CD14-positive monocyte (primary cell): ENCODE data around the gene NOP58. TPM values are rescaled to one million over a fixed set of nuclear protein-coding genes. Genes with fewer than 3 reads are reported as not detected.

ENCODE experiments used
- DNase-seq, 3 donors: peaks; one replicate each; pipeline ENCODE4 v3.0.0-alpha.2; 2011 to 2022
- H2AFZ ChIP-seq: 2 replicates; pipeline ENCODE4 v1.6.0; 2012; ENCODE audit warnings: mild to moderate bottlenecking, low read depth, low read length, inconsistent platforms; ENCODE audit not compliant: insufficient read depth, poor library complexity, severe bottlenecking
- H3K27ac ChIP-seq, 2 donors: 1 replicate in 1 of 2; 2 replicates in 1 of 2; pipeline ENCODE4 v1.5.1; 2012 to 2013; ENCODE audit warnings: low read length in 2 of 2, control low read depth in 1 of 2, inconsistent platforms in 1 of 2, low read depth in 1 of 2, mild to moderate bottlenecking in 1 of 2
- H3K27me3 ChIP-seq, 2 donors: one replicate each; pipeline versions ENCODE4 v1.6.0 to v1.6.1; 2011 to 2013; ENCODE audit warnings: low read length in 2 of 2; ENCODE audit not compliant: control insufficient read depth in 2 of 2, insufficient read depth in 2 of 2
- H3K36me3 ChIP-seq, 2 donors: replicated peaks in 1 of 2; 1 replicate in 1 of 2; 2 replicates in 1 of 2; pipeline versions ENCODE4 v1.5.1 to v1.6.1; 2012 to 2013; ENCODE audit warnings: low read length in 2 of 2, control low read depth in 1 of 2, inconsistent platforms in 1 of 2, mild to moderate bottlenecking in 1 of 2; ENCODE audit not compliant: insufficient read depth in 2 of 2, control insufficient read depth in 1 of 2
- H3K4me1 ChIP-seq, 2 donors: 1 replicate in 1 of 2; 2 replicates in 1 of 2; pipeline versions ENCODE4 v1.5.1 to v1.6.1; 2012 to 2013; ENCODE audit warnings: low read length in 2 of 2, control low read depth in 1 of 2, inconsistent platforms in 1 of 2, mild to moderate bottlenecking in 1 of 2, moderate library complexity in 1 of 2; ENCODE audit not compliant: insufficient read depth in 2 of 2, control insufficient read depth in 1 of 2
- H3K4me2 ChIP-seq: replicated peaks from 2 replicates; pipeline ENCODE3; 2012; ENCODE audit warnings: low read length, moderate library complexity, mild to moderate bottlenecking; ENCODE audit not compliant: poor library complexity, severe bottlenecking; ENCODE audit errors: extremely low read depth
- H3K4me3 ChIP-seq, 3 experiments: fragments of 200-600 bp in 1 of 3; sonication (generic) in 1 of 3; replicated peaks in 1 of 3; 1 replicate in 2 of 3; 2 replicates in 1 of 3; pipeline ENCODE4 v1.5.1; 2011 to 2013; ENCODE audit warnings: low read length in 3 of 3, mild to moderate bottlenecking in 3 of 3, control low read depth in 2 of 3, low read depth in 2 of 3, inconsistent platforms in 1 of 3, moderate library complexity in 1 of 3
- H3K79me2 ChIP-seq: 2 replicates; pipeline ENCODE4 v1.6.0; 2012; ENCODE audit warnings: mild to moderate bottlenecking, control low read depth, inconsistent platforms, low read length, moderate library complexity; ENCODE audit not compliant: insufficient read depth
- H3K9ac ChIP-seq: 2 replicates; pipeline ENCODE4 v1.6.0; 2017; ENCODE audit warnings: low read length, mild to moderate bottlenecking; ENCODE audit not compliant: insufficient read depth, poor library complexity, severe bottlenecking
- H3K9me3 ChIP-seq, 2 donors: replicated peaks in 1 of 2; 1 replicate in 1 of 2; 2 replicates in 1 of 2; pipeline versions ENCODE4 v1.5.1 to v1.6.1; 2012 to 2013; ENCODE audit warnings: low read length in 2 of 2, control low read depth in 1 of 2; ENCODE audit not compliant: control insufficient read depth in 1 of 2, insufficient read depth in 1 of 2
- H4K20me1 ChIP-seq: 2 replicates; pipeline ENCODE4 v1.6.0; 2012; ENCODE audit warnings: mild to moderate bottlenecking, low read length, control low read depth, moderate library complexity; ENCODE audit not compliant: insufficient read depth
- H3K27ac Mint-ChIP-seq, 7 donors: one replicate each; pipeline ENCODE4 v1.8.0; 2020; ENCODE audit warnings: mild to moderate bottlenecking in 7 of 7, mixed read lengths in 7 of 7, moderate library complexity in 6 of 7, inconsistent platforms in 2 of 7
- H3K27me3 Mint-ChIP-seq, 3 donors: one replicate each; pipeline ENCODE4 v1.8.0; 2021 to 2022; ENCODE audit warnings: low read depth in 3 of 3, mild to moderate bottlenecking in 3 of 3, mixed read lengths in 3 of 3, moderate library complexity in 3 of 3, inconsistent platforms in 1 of 3
- H3K36me3 Mint-ChIP-seq, 2 donors: one replicate each; pipeline ENCODE4 v1.8.0; 2020; ENCODE audit warnings: mixed read lengths in 2 of 2, inconsistent platforms in 1 of 2, mild to moderate bottlenecking in 1 of 2
- H3K4me1 Mint-ChIP-seq: one replicate; pipeline ENCODE4 v1.8.0; 2020; ENCODE audit warnings: mild to moderate bottlenecking, mixed read lengths
- H3K4me3 Mint-ChIP-seq, 2 donors: one replicate each; pipeline ENCODE4 v1.8.0; 2020; ENCODE audit warnings: mild to moderate bottlenecking in 2 of 2, mixed read lengths in 2 of 2, moderate library complexity in 1 of 2
- H3K9me3 Mint-ChIP-seq, 7 donors: one replicate each; pipeline ENCODE4 v1.8.0; 2020 to 2022; ENCODE audit warnings: mixed read lengths in 7 of 7, mild to moderate bottlenecking in 6 of 7, moderate library complexity in 6 of 7, inconsistent platforms in 2 of 7
- WGBS: methylation state at CpG from one replicate; pipeline ENCODE4 v1.1.5; 2013; ENCODE audit warnings: missing lambda C conversion rate; ENCODE audit not compliant: insufficient coverage; 5-methylcytosine and 5-hydroxymethylcytosine counted together
- intact Hi-C, 2 donors: fragments of 100-400 bp; cut with micrococcal nuclease; formaldehyde crosslinking; loops; one replicate each; pipeline versions ENCODE4 v1.15.0 to v1.15.1; 2023
- polyA plus RNA-seq, 3 donors: library from polyadenylated mRNA; depleted of rRNA in 1 of 3; unstranded in 2 of 3; stranded (reverse) in 1 of 3; fragments of 300-500 nt in 2 of 3; fragments of >200 nt in 1 of 3; fragmentation: Illumina TruSeq in 2 of 3; gene quantifications; 1 replicate in 2 of 3; 2 replicates in 1 of 3; pipeline ENCODE4 v1.2.3, GENCODE V29; 2012 to 2021
- TF ChIP-seq, protein P1 (sequence below): fragments of 200-600 bp; IDR thresholded peaks from one replicate; pipeline ENCODE4 v1.8.0; 2022; ENCODE audit warnings: antibody characterized with exemption, mild to moderate bottlenecking

The NOP58 gene
- polyA plus RNA-seq, 3 donors: 19.4 to 25.4 (median 22.5) TPM

DNA sequence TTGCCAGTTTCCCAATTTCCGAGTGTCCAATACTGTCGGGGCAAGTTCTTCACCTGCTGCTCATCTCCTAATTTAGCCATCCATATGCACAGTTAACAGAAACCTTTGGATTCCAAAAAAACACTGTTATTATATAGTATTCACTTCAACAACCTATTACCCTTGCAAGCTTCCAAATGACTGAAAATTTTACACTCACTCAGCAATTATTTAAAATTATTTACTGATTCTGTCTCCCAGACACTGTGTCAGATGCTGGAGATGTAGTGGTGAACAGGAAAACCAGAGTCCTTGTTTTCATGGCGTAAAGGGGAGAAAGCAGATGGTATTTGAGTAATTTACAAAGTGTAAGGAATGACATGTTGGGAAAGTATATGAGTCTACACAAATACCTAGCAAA lies 56.9 kb downstream of the NOP58 start:
- Mint-ChIP-seq H3K36me3 (peaks cover 15 to 19% of the 10 kb centered on the region in 2 donors), H3K27ac (no peak overlapping the region), H3K27me3 (no peaks in the 10 kb centered on the region), H3K4me1 (no peaks in the 10 kb centered on the region), H3K4me3 (no peak overlapping the region), H3K9me3 (no peaks in the 10 kb centered on the region)
- DNase-seq: no peak
- Histone ChIP-seq H3K4me3 (no peak overlapping the region), H3K4me1 (no peaks in the 10 kb centered on the region), H3K9me3 (no peaks in the 10 kb centered on the region), H3K27me3 (no peaks in the 10 kb centered on the region), H3K9ac (no peak overlapping the region), H3K79me2 (no peaks in the 10 kb centered on the region), H3K4me2 (no peak overlapping the region), H4K20me1 (no peaks in the 10 kb centered on the region), H3K36me3 (peaks cover 0 to 2% of the 10 kb centered on the region in 2 donors), H2AFZ (no peak overlapping the region), H3K27ac (no peak overlapping the region)
- intact Hi-C loops: no loop called here
- TF ChIP-seq, protein P1, sequence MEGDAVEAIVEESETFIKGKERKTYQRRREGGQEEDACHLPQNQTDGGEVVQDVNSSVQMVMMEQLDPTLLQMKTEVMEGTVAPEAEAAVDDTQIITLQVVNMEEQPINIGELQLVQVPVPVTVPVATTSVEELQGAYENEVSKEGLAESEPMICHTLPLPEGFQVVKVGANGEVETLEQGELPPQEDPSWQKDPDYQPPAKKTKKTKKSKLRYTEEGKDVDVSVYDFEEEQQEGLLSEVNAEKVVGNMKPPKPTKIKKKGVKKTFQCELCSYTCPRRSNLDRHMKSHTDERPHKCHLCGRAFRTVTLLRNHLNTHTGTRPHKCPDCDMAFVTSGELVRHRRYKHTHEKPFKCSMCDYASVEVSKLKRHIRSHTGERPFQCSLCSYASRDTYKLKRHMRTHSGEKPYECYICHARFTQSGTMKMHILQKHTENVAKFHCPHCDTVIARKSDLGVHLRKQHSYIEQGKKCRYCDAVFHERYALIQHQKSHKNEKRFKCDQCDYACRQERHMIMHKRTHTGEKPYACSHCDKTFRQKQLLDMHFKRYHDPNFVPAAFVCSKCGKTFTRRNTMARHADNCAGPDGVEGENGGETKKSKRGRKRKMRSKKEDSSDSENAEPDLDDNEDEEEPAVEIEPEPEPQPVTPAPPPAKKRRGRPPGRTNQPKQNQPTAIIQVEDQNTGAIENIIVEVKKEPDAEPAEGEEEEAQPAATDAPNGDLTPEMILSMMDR: no peak
- 100% methylated on average over 1 of the region's 3 CpGs for WGBS

DNA sequence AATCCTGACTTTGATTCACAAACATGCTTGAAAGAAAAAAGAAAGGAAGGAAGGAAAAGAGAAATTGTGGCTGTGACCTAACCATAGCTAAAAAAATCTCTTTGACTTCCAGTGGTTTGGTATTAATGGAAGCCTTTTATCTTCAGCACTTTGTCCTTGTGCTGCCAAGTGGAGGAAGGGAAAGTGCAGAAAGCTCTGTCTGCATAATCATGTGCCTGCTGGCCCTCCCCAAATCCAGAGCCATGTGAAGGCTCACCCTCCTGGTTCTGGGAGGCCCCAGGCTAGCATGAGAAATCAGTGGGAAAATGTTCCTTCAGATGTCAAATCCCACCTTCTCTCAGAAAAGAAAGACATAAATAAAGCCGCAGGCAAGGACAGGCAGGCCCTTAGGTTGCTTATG lies 62.3 kb downstream of the NOP58 start:
- H3K9me3 Mint-ChIP-seq: no peaks in the 10 kb centered on the region
- no peak overlapping the region for H3K27ac ChIP-seq
- no peaks in the 10 kb centered on the region for H3K4me1 ChIP-seq
- no peak overlapping the region for H3K4me2 ChIP-seq
- no peaks in the 10 kb centered on the region for H3K4me1 Mint-ChIP-seq
- no peak overlapping the region for H3K9ac ChIP-seq
- H3K27me3 ChIP-seq: no peaks in the 10 kb centered on the region
- peaks cover 11 to 14% of the 10 kb centered on the region in 2 donors for H3K36me3 Mint-ChIP-seq
- TF ChIP-seq, protein P1: no peak
- 100% methylated on average over 1 of the region's 1 CpG for WGBS
- no peak overlapping the region for H3K4me3 Mint-ChIP-seq
- no peak for DNase-seq
- no peaks in the 10 kb centered on the region for H3K36me3 ChIP-seq
- no peaks in the 10 kb centered on the region for H4K20me1 ChIP-seq
- no peak overlapping the region for H3K27ac Mint-ChIP-seq
- H3K79me2 ChIP-seq: no peaks in the 10 kb centered on the region
- no peaks in the 10 kb centered on the region for H3K27me3 Mint-ChIP-seq
- H3K9me3 ChIP-seq: no peaks in the 10 kb centered on the region
- intact Hi-C loops: no loop called here
- H2AFZ ChIP-seq: no peak overlapping the region
- no peak overlapping the region for H3K4me3 ChIP-seq
